ENCODE data around the gene CTU1.
A peak's percentile ranks its signal among the peaks of the same experiment; 100 is the strongest.

The CTU1 gene

GRCh38 chr19:51102991-51103390, 5.2 kb downstream of the CTU1 start:
- no peak for DNase-seq

DNA sequence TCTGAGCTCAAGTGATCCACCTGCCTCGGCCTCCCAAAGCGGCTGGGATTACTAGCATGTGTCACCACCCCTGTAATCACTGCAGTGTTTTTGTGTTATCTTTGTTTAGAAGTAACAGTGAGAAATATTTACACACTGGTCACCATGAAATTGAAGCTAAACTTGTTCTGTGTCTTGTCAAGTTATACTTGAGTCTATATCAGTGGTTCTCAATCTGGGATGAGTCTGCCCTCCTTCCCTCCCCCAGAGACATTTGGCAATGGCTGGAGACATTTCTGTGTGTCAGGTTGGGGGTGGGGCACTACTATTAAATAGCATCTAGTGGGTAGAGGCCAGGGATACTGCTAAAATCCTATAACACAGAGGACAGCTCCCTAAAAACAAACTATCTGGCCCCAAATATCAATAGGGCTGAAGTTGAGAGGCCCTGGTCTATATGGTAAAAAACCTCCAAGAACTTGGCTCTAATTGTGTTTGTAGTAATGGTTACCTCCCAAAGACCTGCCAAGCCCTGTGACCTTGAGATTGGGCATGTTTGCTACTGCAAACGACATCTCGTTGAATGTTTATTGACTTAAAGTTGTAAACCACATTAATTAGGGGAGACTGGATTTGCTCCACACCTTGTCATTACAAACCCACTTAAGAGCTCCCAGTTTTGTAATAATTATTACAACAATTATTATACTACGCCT, 6.9 kb downstream of the CTU1 start:
- no peak for DNase-seq

GRCh38 chr19:51100601-51101000, 7.6 kb downstream of the CTU1 start:
- DNase-seq: no peak

DNA sequence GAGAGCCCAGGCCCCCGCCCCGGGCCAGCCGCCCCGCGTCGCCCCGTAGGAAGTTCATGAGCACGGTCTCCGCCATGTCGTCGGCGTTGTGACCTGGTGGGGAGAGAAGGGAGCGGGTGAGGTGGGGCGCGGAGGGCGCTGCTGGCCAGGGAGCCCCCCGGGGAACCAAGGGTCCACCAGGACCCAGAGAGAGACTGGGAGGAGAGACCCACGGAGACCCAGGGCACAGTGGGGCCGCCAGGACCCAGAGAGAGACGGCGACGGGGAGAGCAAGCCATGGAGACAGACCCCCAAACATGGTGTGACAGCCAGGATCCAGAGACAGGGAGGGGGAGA, 9.2 kb downstream of the CTU1 start:
- DNase-seq: no peak

- peak; percentile 52 for DNase-seq
These were observed 9.7 kb downstream of the CTU1 start for GRCh38 chr19:51098365-51099046.

GRCh38 chr19:51097796-51098195, 10.4 kb downstream of the CTU1 start:
- DNase-seq: no peak

DNA sequence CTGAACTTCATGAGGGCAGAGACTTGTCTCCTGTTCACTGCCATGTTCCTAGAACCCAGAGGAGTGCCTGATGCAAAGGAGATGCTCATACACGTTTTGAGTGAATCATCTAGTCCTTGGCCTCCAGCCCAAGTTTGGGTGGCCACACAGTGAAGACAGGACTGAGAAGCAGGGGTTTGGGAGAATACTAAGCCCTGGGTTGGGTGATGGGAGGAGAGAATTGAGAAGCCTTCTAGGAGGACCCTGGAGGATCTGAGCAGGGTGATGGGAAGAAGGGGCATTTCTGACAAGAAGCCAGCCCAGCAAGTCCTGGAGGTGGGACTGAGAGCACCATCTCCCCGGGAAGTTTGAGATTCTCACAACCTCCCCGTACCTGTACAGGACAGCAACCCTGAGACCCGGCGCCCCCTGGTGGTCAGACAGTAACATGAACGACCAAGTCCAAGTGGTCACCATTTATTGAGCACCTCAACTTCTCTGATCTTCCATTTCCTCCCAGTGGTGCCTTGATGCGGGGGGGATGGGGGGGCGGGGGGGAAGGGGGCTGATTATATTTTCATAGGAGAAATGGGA, 11.0 kb downstream of the CTU1 start:
- peak; percentile 76 for DNase-seq

- DNase-seq: no peak
These were observed 11.6 kb downstream of the CTU1 start for GRCh38 chr19:51096473-51097165.

DNA sequence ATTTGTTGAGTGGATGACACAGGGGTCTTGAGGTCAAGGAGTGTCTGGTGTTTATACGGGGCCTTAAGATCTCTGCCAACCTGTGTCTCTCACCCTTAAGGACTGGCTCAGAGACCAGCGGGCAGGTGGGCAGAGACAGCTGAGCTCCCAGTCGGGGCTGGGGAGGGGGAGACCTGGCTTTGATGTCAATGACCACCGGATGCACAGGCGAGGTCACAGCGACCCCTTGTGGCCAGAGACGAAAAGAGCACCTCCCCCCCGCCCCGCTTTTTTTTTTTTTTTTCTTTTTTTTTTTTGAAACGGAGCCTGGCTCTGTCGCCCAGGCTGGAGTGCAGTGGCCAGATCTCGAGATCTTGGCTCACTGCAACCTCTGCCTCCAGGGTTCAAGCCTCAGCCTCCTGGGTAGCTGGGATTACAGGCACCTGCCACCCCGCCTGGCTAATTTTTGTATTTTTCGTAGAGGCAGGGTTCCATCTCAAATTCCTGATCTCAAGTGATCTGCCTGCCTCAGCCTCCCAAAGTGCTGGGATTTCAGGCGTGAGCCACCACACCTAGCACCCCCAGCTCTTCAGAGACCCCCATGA, 13.4 kb downstream of the CTU1 start:
- no peak for DNase-seq

- no peak for DNase-seq
These were observed 14.5 kb downstream of the CTU1 start for GRCh38 chr19:51093510-51094345.

DNA sequence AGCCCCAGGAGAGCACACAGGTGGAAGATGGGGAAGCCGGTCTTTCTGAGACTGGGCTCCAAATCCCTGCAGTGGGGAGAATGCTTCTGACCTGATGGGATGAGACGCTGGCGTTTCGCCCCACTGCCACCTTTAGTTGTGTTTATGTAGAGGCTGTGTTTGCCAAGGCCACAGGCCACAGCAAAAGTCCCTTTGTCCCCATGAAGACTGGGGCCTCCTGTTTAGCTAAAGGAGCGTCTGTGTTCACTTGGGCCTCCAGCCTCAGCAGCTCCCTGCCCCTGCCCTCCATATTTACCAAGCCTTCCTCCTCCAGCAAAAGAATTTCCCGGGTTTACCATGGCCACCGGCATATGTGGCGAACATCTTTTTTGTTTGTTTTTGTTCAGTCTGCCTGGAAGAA, 15.1 kb downstream of the CTU1 start:
- no peak for DNase-seq

DNA sequence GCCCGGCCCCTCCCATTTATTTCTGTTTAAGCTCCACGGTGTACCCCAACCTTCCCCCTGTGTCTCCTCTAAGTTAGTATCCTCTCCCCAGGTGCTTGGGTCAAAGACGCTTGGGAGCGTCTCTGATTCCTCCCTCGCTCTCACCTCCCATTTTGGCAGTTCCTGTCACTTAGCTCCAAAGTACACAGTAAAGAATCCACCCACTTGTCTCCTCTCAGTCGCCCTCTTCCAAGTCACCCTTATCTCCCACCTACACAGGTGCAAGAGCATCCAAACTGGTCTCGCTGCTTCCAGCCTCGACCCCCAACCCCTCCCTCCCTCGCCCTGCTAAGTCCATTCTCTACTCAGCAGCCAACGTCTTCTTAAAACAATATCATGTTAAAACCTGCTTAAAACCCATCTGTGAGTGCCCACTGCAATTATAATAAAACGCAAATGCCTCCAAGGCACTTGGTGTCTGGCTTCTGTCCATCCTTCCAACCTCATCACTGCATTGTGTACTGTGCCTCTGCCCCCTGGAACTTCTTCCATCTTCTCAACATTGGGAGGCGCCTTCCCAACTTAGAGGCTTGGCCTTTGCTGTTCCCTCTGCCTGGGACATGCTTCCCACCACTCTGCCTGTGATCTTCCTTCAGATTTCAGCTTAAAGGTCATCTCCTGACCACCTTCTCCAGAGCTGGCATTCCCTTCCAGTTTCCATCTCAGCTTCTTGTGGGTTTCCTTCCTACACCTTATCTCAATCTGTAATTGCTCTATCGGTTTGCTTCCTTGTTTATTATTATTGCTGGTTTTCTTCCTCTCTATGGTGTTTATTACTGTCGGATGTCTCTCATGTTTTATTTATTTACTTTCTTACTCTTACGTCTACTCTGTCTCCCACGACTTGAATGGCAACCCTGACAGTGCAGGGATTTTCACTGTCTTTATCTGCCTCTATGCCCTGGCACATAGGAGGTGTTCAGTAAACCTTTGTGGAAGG, 16.0 kb downstream of the CTU1 start:
- no peak for DNase-seq

DNA sequence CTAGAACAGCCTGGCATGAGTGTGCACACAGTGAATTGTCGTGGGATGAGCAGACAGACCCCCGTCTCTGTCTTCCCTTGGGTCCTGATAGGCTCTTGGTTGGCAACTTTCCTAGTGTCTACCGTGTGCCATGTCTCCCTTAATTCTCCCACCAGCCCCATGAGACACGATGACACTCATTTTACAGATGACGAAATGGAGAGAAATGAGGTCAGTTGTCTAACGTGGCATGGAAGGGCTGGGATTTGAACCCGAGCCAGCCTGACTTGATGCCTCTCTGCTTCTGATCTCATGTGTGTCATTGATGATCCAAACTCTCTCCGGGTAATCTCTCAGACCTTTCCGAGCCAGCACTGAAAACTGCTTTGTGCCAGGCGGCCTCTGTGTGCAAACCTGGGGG, 17.1 kb downstream of the CTU1 start:
- no peak for DNase-seq

GRCh38 chr19:51090471-51090870, 17.7 kb downstream of the CTU1 start:
- no peak for DNase-seq

DNA sequence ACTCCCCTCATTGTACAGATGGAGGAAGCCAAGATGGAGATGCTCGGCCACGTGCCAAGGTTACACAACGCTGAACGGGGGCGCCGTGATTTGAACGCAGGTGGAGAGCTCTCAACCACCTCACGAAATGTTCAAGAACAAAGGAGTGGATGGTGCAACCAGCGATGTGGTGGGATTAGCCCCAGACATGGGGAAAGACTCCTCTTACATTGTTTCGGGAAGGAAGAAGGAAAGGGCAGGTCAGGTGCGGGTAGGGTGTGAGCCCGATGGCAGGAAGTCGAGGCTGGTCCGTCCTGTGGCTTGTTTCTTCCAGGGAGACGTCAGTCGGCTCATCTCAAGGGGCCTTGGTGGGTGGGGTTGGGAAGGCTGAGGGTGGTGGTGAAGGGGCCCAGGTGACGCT, 18.4 kb downstream of the CTU1 start:
- DNase-seq: no peak

GRCh38 chr19:51086153-51086850, 21.9 kb downstream of the CTU1 start:
- no peak for DNase-seq

DNA sequence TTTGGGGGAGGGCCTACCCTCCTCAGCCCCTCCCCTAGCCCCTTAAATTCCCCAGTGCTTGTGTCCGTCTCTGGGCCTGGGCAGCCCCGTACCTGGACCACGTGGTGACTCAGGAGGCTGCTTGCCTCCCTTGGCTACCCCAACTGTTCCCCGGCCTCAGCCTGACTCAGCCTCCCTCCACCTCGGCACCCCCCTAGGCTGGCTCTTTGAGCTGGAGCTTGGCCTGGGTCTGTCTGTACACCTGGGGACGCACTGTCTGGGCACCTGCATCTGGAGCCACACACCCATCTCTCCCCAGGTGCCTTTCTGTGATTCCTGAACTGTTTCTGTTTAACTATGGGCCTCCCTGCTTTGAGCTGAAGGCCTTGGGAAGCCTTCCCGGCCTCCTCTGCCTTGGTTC, 23.7 kb downstream of the CTU1 start:
- DNase-seq: no peak

DNA sequence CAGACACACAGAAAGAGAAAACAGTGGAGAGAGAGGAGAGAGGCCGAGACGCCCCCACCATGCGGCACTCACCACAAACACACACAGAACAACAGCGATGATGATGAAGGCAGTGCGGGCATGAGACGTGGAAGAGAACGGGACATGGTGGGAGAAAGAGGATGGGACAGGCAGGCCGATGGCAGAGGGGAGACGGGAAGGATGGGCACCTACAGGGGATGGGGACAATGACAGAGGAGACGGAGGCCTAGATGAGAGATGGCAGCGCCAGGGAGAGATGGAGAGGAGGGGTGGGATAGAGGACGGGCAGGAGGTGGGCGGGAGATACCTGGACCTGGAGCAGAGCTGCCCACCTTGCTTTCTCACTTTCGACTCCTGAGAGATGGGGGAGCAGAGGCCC, 24.4 kb downstream of the CTU1 start:
- DNase-seq: no peak

- no peak for DNase-seq
These were observed 25.0 kb downstream of the CTU1 start for GRCh38 chr19:51083181-51083580.

GRCh38 chr19:51082611-51083010, 25.6 kb downstream of the CTU1 start, which contains the start of gene KLK14:
TSS of gene KLK14 (minus strand) at chr19:51082887. CDS start at chr19:51082614, 273 bp downstream.
- no peak for DNase-seq

DNA sequence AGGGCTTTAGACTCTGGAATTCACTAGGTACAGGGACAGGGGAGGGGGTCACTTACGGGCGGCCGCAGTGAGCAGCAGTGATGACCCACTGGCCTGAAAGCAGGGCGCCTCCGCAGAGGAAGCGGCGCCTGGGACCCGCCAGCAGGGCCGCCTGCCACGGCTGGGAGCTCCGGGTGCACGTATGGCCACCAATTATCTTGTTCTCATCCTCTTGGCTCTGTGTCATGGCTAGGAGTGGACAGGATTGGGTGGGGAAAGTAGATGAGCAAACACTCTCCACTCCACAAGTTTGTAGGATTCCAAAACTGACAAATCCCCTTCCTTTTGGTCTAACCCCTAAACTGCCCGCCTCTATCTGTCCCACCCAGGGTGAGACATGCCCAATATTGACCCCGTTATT, 26.7 kb downstream of the CTU1 start:
- DNase-seq: no peak
